ENCODE results near the gene STXBP5.
"Not testable (repeated sequence)": the region's sequence is repeated elsewhere in the genome, so short reads cannot be mapped to it uniquely, and the experiment has no call there.

Gene STXBP5

GRCh38 chr6:147248859-147249258 lies 44.6 kb downstream of the STXBP5 start:
- H3K27ac ChIP-seq (ENCODE audit: extremely low read depth, low read depth, low read length) = no peak overlapping the region
- peaks cover 0 to 34% of the 10 kb centered on the region in 2 experiments; a peak in 1 of 3 replicates for H3K36me3 ChIP-seq (ENCODE audit: control insufficient read depth in 2 of 2, insufficient read depth in 1 of 2, low read length in 2 of 2)
- CTCF ChIA-PET = no interaction called here
- TF ChIP-seq ZNF311 (tag by site-specific recombination; IDR thresholded peaks at IDR 0.05; ENCODE audit: borderline replicate concordance) (no peak), ZNF600 (tag by site-specific recombination; IDR thresholded peaks at IDR 0.05) (no peak), SCRT2 (tag by site-specific recombination; IDR thresholded peaks at IDR 0.05) (no peak), ZNF510 (tag by site-specific recombination; IDR thresholded peaks at IDR 0.05; ENCODE audit: insufficient replicate concordance) (no peak), ZSCAN5A (tag by site-specific recombination; IDR thresholded peaks at IDR 0.05) (no peak), ZNF629 (tag by site-specific recombination; IDR thresholded peaks at IDR 0.05) (no peak), ZNF660 (tag by site-specific recombination; IDR thresholded peaks at IDR 0.05) (no peak), ZBTB1 (tag by site-specific recombination; IDR thresholded peaks at IDR 0.05) (no peak), ZNF157 (tag by site-specific recombination; IDR thresholded peaks at IDR 0.05) (no peak)
- H3K4me1 ChIP-seq (ENCODE audit: control insufficient read depth, insufficient read depth, low read length) = no peaks in the 10 kb centered on the region
- no peaks in the 10 kb centered on the region for H3K9me3 ChIP-seq (ENCODE audit: control insufficient read depth, insufficient read depth, low read depth, low read length)
- POLR2A ChIA-PET = no interaction called here
- H3K4me3 ChIP-seq (ENCODE audit: low read depth, low read length) = no peak overlapping the region

GRCh38 chr6:147251072-147251471 lies 46.9 kb downstream of the STXBP5 start:
- ChIA-PET CTCF (interaction anchor here (0.7 kb wide), 1 partner anchor 175 kb away, joined by 5 read pairs; no protein-coding TSS in a partner anchor), POLR2A (interaction anchor here (0.7 kb wide), 1 partner anchor 390 kb away, joined by 4 read pairs; no protein-coding TSS in a partner anchor)
- Histone ChIP-seq H3K36me3 (ENCODE audit: control insufficient read depth in 2 of 2, insufficient read depth in 1 of 2, low read length in 2 of 2) (peaks cover 0 to 29% of the 10 kb centered on the region in 2 experiments; a peak in 1 of 3 replicates), H3K9me3 (ENCODE audit: control insufficient read depth, insufficient read depth, low read depth, low read length) (no peaks in the 10 kb centered on the region), H3K27ac (ENCODE audit: extremely low read depth, low read depth, low read length) (no peak overlapping the region), H3K4me3 (ENCODE audit: low read depth, low read length) (no peak overlapping the region), H3K4me1 (ENCODE audit: control insufficient read depth, insufficient read depth, low read length) (no peaks in the 10 kb centered on the region)
- no peak for TF ChIP-seq ZNF549 (tag by site-specific recombination; IDR thresholded peaks at IDR 0.05)
- TF ChIP-seq ZNF157 (tag by site-specific recombination; IDR thresholded peaks at IDR 0.05) = no peak
- TF ChIP-seq ZNF391 (tag by site-specific recombination; IDR thresholded peaks at IDR 0.05; ENCODE audit: borderline replicate concordance, low read depth) = no peak
- no peak for TF ChIP-seq WT1 (tag by site-specific recombination; IDR thresholded peaks at IDR 0.05)
- no peak for TF ChIP-seq ZBTB7A (tag by site-specific recombination; IDR thresholded peaks at IDR 0.05; ENCODE audit: low read depth)
- TF ChIP-seq EGR2 (tag by site-specific recombination; IDR thresholded peaks at IDR 0.05; ENCODE audit: low read depth) = no peak
- no peak for TF ChIP-seq ZNF175 (tag by site-specific recombination; IDR thresholded peaks at IDR 0.05)
- no peak for TF ChIP-seq PRDM6 (tag by site-specific recombination; IDR thresholded peaks at IDR 0.05)
- no peak for TF ChIP-seq ZSCAN30 (tag by site-specific recombination; IDR thresholded peaks at IDR 0.05)

- H3K4me3 ChIP-seq (ENCODE audit: low read depth, low read length); H3K27ac ChIP-seq (ENCODE audit: extremely low read depth, low read depth, low read length); CTCF ChIA-PET; H3K9me3 ChIP-seq (ENCODE audit: control insufficient read depth, insufficient read depth, low read depth, low read length); POLR2A ChIA-PET; H3K4me1 ChIP-seq (ENCODE audit: control insufficient read depth, insufficient read depth, low read length): not testable (repeated sequence)
- peak; percentile 59 for TF ChIP-seq ZNF146 (tag by site-specific recombination; IDR thresholded peaks at IDR 0.05)
- peaks cover 0 to 22% of the 10 kb centered on the region in 2 experiments; a peak in 1 of 3 replicates for H3K36me3 ChIP-seq (ENCODE audit: control insufficient read depth in 2 of 2, insufficient read depth in 1 of 2, low read length in 2 of 2)
Measured at GRCh38 chr6:147254929-147255473, 50.8 kb downstream of the STXBP5 start.

Measured in HEK293 (cell line).